Neural cell (in vitro differentiated cells): ENCODE results near the gene CSPG4. TPM values are rescaled to one million over a fixed set of nuclear protein-coding genes. Genes with fewer than 3 reads are reported as not detected.
"Not testable (repeated sequence)": the region's sequence is repeated elsewhere in the genome, so short reads cannot be mapped to it uniquely, and the experiment has no call there.

Source experiments
- H2AFZ ChIP-seq: fragments of 200-600, 300-800 bp; sonication (generic), shearing (Covaris generic); 2 replicates; pipeline ENCODE4 v1.6.0; 2014; ENCODE audit warnings: low read depth, mild to moderate bottlenecking, antibody characterized with exemption, low read length, moderate library complexity
- H3F3A ChIP-seq: fragments of 200-600 bp; shearing (Covaris generic); 2 replicates; pipeline ENCODE4 v1.6.1; 2016; ENCODE audit warnings: mild to moderate bottlenecking, moderate library complexity, mixed read lengths, antibody characterized with exemption, low read length; ENCODE audit not compliant: insufficient read depth, poor library complexity, severe bottlenecking
- H3K27ac ChIP-seq: fragments of 200-600, 300-800 bp; sonication (generic), shearing (Covaris generic); 2 replicates; pipeline ENCODE4 v1.5.1; 2014; ENCODE audit warnings: mild to moderate bottlenecking, low read length, moderate library complexity
- H3K27me3 ChIP-seq: fragments of 300-800, 200-600 bp; sonication (generic), shearing (Covaris generic); 2 replicates; pipeline ENCODE4 v1.6.0; 2014; ENCODE audit warnings: mild to moderate bottlenecking, low read depth, low read length, moderate library complexity; ENCODE audit not compliant: insufficient read depth
- H3K36me3 ChIP-seq: fragments of 300-800, 200-600 bp; sonication (generic), shearing (Covaris generic); 2 replicates; pipeline ENCODE4 v1.5.1; 2014; ENCODE audit warnings: mild to moderate bottlenecking, antibody characterized with exemption, low read length, moderate library complexity; ENCODE audit not compliant: insufficient read depth
- H3K4me2 ChIP-seq: fragments of 300-800, 200-600 bp; sonication (generic), shearing (Covaris generic); 2 replicates; pipeline ENCODE4 v1.6.0; 2014; ENCODE audit warnings: mild to moderate bottlenecking, low read length
- H3K4me3 ChIP-seq: fragments of 300-800, 200-600 bp; sonication (generic), shearing (Covaris generic); 2 replicates; pipeline ENCODE4 v1.5.1; 2014; ENCODE audit warnings: mild to moderate bottlenecking, low read length, moderate library complexity
- H3K79me2 ChIP-seq: fragments of 200-600 bp; shearing (Covaris generic); replicated peaks from 2 replicates; pipeline ENCODE4 v1.6.0; 2014; ENCODE audit warnings: mild to moderate bottlenecking, low read length, moderate library complexity; ENCODE audit not compliant: insufficient read depth
- H3K9ac ChIP-seq: fragments of 300-800, 200-600 bp; sonication (generic), shearing (Covaris generic); 2 replicates; pipeline ENCODE4 v1.6.1; 2016; ENCODE audit warnings: mild to moderate bottlenecking, low read length, mixed read lengths
- H3K9me2 ChIP-seq: fragments of 200-600 bp; shearing (Covaris generic); 2 replicates; pipeline ENCODE4 v1.6.1; 2016; ENCODE audit warnings: mild to moderate bottlenecking, low read length, mixed read lengths; ENCODE audit not compliant: insufficient read depth
- H3K9me3 ChIP-seq: fragments of 200-600, 300-800 bp; sonication (generic), shearing (Covaris generic); 2 replicates; pipeline ENCODE4 v1.6.1; 2016; ENCODE audit warnings: mild to moderate bottlenecking, mixed run types, low read length, moderate library complexity, mixed read lengths
- H4K20me1 ChIP-seq: fragments of 200-600 bp; shearing (Covaris generic); 2 replicates; pipeline ENCODE4 v1.6.1; 2016; ENCODE audit warnings: mild to moderate bottlenecking, mixed run types; ENCODE audit not compliant: insufficient read depth
- EP300 ChIP-seq: fragments of 450-650 bp; conservative IDR thresholded peaks from 2 replicates; pipeline ENCODE4 v1.6.1; 2014; ENCODE audit warnings: antibody characterized with exemption, mild to moderate bottlenecking, moderate library complexity; ENCODE audit not compliant: poor library complexity, severe bottlenecking
- EZH2 ChIP-seq: fragments of 200-600, 300-800 bp; shearing (Covaris generic), sonication (generic); IDR thresholded peaks from 2 replicates; pipeline ENCODE4 v1.6.1; 2014; ENCODE audit warnings: antibody characterized with exemption, low read length, borderline replicate concordance, mild to moderate bottlenecking; ENCODE audit not compliant: insufficient read depth, poor library complexity, severe bottlenecking
- POLR2AphosphoS5 ChIP-seq: IDR thresholded peaks from 2 replicates; pipeline ENCODE4 v1.6.1; 2012
- RAD21 ChIP-seq: fragments of 450-650 bp; conservative IDR thresholded peaks from 2 replicates; pipeline ENCODE4 v1.6.1; 2014; ENCODE audit warnings: antibody characterized with exemption, mild to moderate bottlenecking, moderate library complexity
- SMC3 ChIP-seq: fragments of 450-650 bp; conservative IDR thresholded peaks from 2 replicates; pipeline ENCODE4 v1.6.1; 2014; ENCODE audit warnings: antibody characterized with exemption, mild to moderate bottlenecking, moderate library complexity; ENCODE audit not compliant: poor library complexity
- polyA plus RNA-seq: library from polyadenylated mRNA; depleted of rRNA; stranded (reverse); fragments of >200 nt; gene quantifications from 2 replicates; pipeline ENCODE4 v1.2.3, GENCODE V29; 2014
- TF ChIP-seq, protein P1 (sequence below): IDR thresholded peaks from 2 replicates; pipeline ENCODE4 v1.6.1; 2012; ENCODE audit warnings: borderline replicate concordance
- TF ChIP-seq, protein P2 (sequence below): fragments of 450-650 bp; IDR thresholded peaks from 2 replicates; pipeline ENCODE4 v1.5.1; 2014; ENCODE audit warnings: antibody characterized with exemption, mild to moderate bottlenecking, moderate library complexity; ENCODE audit not compliant: poor library complexity, severe bottlenecking

The CSPG4 gene
- polyA plus RNA-seq, 1 donor from 2014 or later = not detected

- Histone ChIP-seq H3K27ac (no peak overlapping the region), H4K20me1 (no peaks in the 10 kb centered on the region), H3K79me2 (no peaks in the 10 kb centered on the region), H3F3A (no peaks in the 10 kb centered on the region), H3K9me3 (no peaks in the 10 kb centered on the region), H3K4me2 (no peak overlapping the region), H3K4me3 (no peak overlapping the region), H2AFZ (no peak overlapping the region), H3K27me3 (no peaks in the 10 kb centered on the region), H3K36me3 (no peaks in the 10 kb centered on the region), H3K9me2 (no peaks in the 10 kb centered on the region), H3K9ac (no peak overlapping the region)
- TF ChIP-seq SMC3 (no peak), POLR2AphosphoS5 (no peak), EP300 (no peak)
- TF ChIP-seq, protein P1, sequence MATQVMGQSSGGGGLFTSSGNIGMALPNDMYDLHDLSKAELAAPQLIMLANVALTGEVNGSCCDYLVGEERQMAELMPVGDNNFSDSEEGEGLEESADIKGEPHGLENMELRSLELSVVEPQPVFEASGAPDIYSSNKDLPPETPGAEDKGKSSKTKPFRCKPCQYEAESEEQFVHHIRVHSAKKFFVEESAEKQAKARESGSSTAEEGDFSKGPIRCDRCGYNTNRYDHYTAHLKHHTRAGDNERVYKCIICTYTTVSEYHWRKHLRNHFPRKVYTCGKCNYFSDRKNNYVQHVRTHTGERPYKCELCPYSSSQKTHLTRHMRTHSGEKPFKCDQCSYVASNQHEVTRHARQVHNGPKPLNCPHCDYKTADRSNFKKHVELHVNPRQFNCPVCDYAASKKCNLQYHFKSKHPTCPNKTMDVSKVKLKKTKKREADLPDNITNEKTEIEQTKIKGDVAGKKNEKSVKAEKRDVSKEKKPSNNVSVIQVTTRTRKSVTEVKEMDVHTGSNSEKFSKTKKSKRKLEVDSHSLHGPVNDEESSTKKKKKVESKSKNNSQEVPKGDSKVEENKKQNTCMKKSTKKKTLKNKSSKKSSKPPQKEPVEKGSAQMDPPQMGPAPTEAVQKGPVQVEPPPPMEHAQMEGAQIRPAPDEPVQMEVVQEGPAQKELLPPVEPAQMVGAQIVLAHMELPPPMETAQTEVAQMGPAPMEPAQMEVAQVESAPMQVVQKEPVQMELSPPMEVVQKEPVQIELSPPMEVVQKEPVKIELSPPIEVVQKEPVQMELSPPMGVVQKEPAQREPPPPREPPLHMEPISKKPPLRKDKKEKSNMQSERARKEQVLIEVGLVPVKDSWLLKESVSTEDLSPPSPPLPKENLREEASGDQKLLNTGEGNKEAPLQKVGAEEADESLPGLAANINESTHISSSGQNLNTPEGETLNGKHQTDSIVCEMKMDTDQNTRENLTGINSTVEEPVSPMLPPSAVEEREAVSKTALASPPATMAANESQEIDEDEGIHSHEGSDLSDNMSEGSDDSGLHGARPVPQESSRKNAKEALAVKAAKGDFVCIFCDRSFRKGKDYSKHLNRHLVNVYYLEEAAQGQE = no peak
- TF ChIP-seq, protein P2, sequence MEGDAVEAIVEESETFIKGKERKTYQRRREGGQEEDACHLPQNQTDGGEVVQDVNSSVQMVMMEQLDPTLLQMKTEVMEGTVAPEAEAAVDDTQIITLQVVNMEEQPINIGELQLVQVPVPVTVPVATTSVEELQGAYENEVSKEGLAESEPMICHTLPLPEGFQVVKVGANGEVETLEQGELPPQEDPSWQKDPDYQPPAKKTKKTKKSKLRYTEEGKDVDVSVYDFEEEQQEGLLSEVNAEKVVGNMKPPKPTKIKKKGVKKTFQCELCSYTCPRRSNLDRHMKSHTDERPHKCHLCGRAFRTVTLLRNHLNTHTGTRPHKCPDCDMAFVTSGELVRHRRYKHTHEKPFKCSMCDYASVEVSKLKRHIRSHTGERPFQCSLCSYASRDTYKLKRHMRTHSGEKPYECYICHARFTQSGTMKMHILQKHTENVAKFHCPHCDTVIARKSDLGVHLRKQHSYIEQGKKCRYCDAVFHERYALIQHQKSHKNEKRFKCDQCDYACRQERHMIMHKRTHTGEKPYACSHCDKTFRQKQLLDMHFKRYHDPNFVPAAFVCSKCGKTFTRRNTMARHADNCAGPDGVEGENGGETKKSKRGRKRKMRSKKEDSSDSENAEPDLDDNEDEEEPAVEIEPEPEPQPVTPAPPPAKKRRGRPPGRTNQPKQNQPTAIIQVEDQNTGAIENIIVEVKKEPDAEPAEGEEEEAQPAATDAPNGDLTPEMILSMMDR = no peak
These were observed 32.7 kb upstream of the CSPG4 start for GRCh38 chr15:75745305-75745704.

GRCh38 chr15:75742346-75742745, 29.7 kb upstream of the CSPG4 start:
- not testable (repeated sequence) for H3K79me2 ChIP-seq

GRCh38 chr15:75739791-75740190, 27.1 kb upstream of the CSPG4 start:
- no peak overlapping the region for H3K4me2 ChIP-seq
- no peak overlapping the region for H2AFZ ChIP-seq

More at GRCh38 chr15:75742346-75742745, 29.7 kb upstream of the CSPG4 start:
- H3K36me3 ChIP-seq, H2AFZ ChIP-seq, H3K4me2 ChIP-seq, H4K20me1 ChIP-seq, H3K27ac ChIP-seq, H3K9me3 ChIP-seq, H3K9ac ChIP-seq, H3K4me3 ChIP-seq, H3F3A ChIP-seq, H3K9me2 ChIP-seq: not testable (repeated sequence)
- H3K27me3 ChIP-seq = peaks cover 16% of the 10 kb centered on the region

More at GRCh38 chr15:75739791-75740190, 27.1 kb upstream of the CSPG4 start:
- Histone ChIP-seq H3K27ac (no peak overlapping the region), H3K9me2 (no peaks in the 10 kb centered on the region), H4K20me1 (no peaks in the 10 kb centered on the region), H3K79me2 (no peaks in the 10 kb centered on the region), H3K9ac (no peak overlapping the region), H3K4me3 (no peak overlapping the region), H3K9me3 (no peaks in the 10 kb centered on the region), H3F3A (no peaks in the 10 kb centered on the region), H3K27me3 (peaks cover 16% of the 10 kb centered on the region), H3K36me3 (no peaks in the 10 kb centered on the region)
- TF ChIP-seq RAD21 (no peak), EZH2 (no peak)
- TF ChIP-seq, protein P1 = no peak
